Osteoblast (primary cell): ENCODE results near the gene ITFG2. TPM values are rescaled to one million over a fixed set of nuclear protein-coding genes. Genes with fewer than 3 reads are reported as not detected.
"Not testable (repeated sequence)": the region's sequence is repeated elsewhere in the genome, so short reads cannot be mapped to it uniquely, and the experiment has no call there.

Experiments used
- DNase-seq: peaks from one replicate; pipeline ENCODE4 v3.0.0; 2011; ENCODE audit warnings: low spot score, mixed read lengths; ENCODE audit not compliant: insufficient read length; ENCODE audit errors: missing footprints
- H2AFZ ChIP-seq: 2 replicates; pipeline ENCODE4 v1.6.0; 2011; ENCODE audit warnings: mild to moderate bottlenecking, low read length
- H3K27ac ChIP-seq: 2 replicates; pipeline ENCODE4 v1.5.1; 2011; ENCODE audit warnings: mild to moderate bottlenecking, low read depth, low read length, moderate library complexity
- H3K27me3 ChIP-seq: 2 replicates; pipeline ENCODE4 v1.6.0; 2012; ENCODE audit warnings: mild to moderate bottlenecking, control low read depth, inconsistent platforms, low read length, moderate library complexity; ENCODE audit not compliant: insufficient read depth
- H3K36me3 ChIP-seq: 2 replicates; pipeline ENCODE4 v1.5.1; 2011; ENCODE audit warnings: mild to moderate bottlenecking, low read length, control low read depth, moderate library complexity; ENCODE audit not compliant: insufficient read depth
- H3K4me1 ChIP-seq: 2 replicates; pipeline ENCODE4 v1.5.1; 2011; ENCODE audit warnings: mild to moderate bottlenecking, low read length, control low read depth, moderate library complexity; ENCODE audit not compliant: insufficient read depth
- H3K4me2 ChIP-seq: 2 replicates; pipeline ENCODE4 v1.6.0; 2011; ENCODE audit warnings: mild to moderate bottlenecking, low read length; ENCODE audit not compliant: insufficient read depth
- H3K4me3 ChIP-seq: fragments of 200-600 bp; sonication (generic); 3 replicates; pipeline ENCODE4 v1.5.1; 2012; ENCODE audit warnings: mild to moderate bottlenecking, low read length, inconsistent platforms; ENCODE audit not compliant: insufficient read depth
- H3K79me2 ChIP-seq: 2 replicates; pipeline ENCODE4 v1.6.0; 2012; ENCODE audit warnings: mild to moderate bottlenecking, low read length, control low read depth, inconsistent platforms; ENCODE audit not compliant: insufficient read depth
- H3K9me3 ChIP-seq: 2 replicates; pipeline ENCODE4 v1.5.1; 2011; ENCODE audit warnings: low read depth, low read length, control low read depth
- H4K20me1 ChIP-seq: 2 replicates; pipeline ENCODE4 v1.6.0; 2012; ENCODE audit warnings: mild to moderate bottlenecking, low read length, control low read depth; ENCODE audit not compliant: insufficient read depth
- CTCF ChIP-seq: IDR thresholded peaks from 2 replicates; pipeline ENCODE4 v1.5.1; 2011; ENCODE audit warnings: mild to moderate bottlenecking, low read depth, low read length, moderate library complexity; ENCODE audit errors: extremely low read depth
- total RNA-seq: library from RNA; depleted of rRNA; stranded (reverse); fragments of >200 nt; gene quantifications from 2 replicates; pipeline ENCODE4 v1.2.3, GENCODE V29; 2012

The ITFG2 gene
- total RNA-seq, 1 donor, result 20.6 TPM

GRCh38 chr12:2768224-2768961 lies 44.1 kb upstream of the ITFG2 start:
- H3K4me1 ChIP-seq, result no peaks in the 10 kb centered on the region
- H3K4me2 ChIP-seq, result no peak overlapping the region
- peaks cover 8% of the 10 kb centered on the region for H3K27me3 ChIP-seq

GRCh38 chr12:2769866-2770533 lies 42.5 kb upstream of the ITFG2 start:
- Histone ChIP-seq H3K4me3 (no peak overlapping the region), H3K79me2 (no peaks in the 10 kb centered on the region), H2AFZ (no peak overlapping the region), H3K4me2 (no peak overlapping the region), H3K9me3 (no peaks in the 10 kb centered on the region), H3K4me1 (no peaks in the 10 kb centered on the region), H3K27me3 (peaks cover 15% of the 10 kb centered on the region), H3K27ac (no peak overlapping the region), H4K20me1 (no peaks in the 10 kb centered on the region), H3K36me3 (no peaks in the 10 kb centered on the region)
- no peak for DNase-seq
- no peak for TF ChIP-seq CTCF

More at GRCh38 chr12:2768224-2768961, 44.1 kb upstream of the ITFG2 start:
- TF ChIP-seq CTCF, result no peak
- Histone ChIP-seq H2AFZ (no peak overlapping the region), H3K27ac (no peak overlapping the region), H4K20me1 (no peaks in the 10 kb centered on the region), H3K36me3 (no peaks in the 10 kb centered on the region), H3K9me3 (no peaks in the 10 kb centered on the region), H3K4me3 (no peak overlapping the region), H3K79me2 (no peaks in the 10 kb centered on the region)
- no peak for DNase-seq

- not testable (repeated sequence) for DNase-seq, H2AFZ ChIP-seq, H3K36me3 ChIP-seq, H3K79me2 ChIP-seq, H3K4me3 ChIP-seq, H3K27ac ChIP-seq, H4K20me1 ChIP-seq, H3K4me2 ChIP-seq, H3K9me3 ChIP-seq, H3K4me1 ChIP-seq
- peaks cover 20% of the 10 kb centered on the region for H3K27me3 ChIP-seq
These were observed 41.9 kb upstream of the ITFG2 start for GRCh38 chr12:2770544-2770943.

DNA sequence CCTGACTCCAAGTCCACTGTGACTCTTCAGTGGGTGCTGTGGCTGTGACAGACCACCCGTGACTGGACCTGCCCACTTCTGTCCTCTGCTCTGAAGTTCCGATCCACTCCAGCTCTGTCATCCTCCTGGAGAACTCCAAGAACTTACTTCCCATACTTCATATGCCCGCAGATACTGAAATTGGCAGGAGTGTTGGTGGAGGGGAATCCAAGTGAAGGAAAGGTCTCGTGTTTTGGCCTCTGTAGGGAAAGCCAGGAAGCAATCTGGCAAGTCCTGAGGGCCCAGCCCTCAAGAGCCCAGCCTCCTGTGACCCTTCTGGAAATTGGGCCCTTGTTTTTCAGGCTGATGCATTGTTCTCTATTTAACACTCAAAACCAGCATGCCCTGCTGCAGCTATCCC lies 40.1 kb upstream of the ITFG2 start:
- Histone ChIP-seq H3K79me2 (no peaks in the 10 kb centered on the region), H3K27ac (no peak overlapping the region), H4K20me1 (no peaks in the 10 kb centered on the region), H3K4me1 (no peaks in the 10 kb centered on the region), H2AFZ (no peak overlapping the region), H3K36me3 (no peaks in the 10 kb centered on the region), H3K4me2 (no peak overlapping the region), H3K27me3 (peaks cover 31% of the 10 kb centered on the region), H3K4me3 (no peak overlapping the region), H3K9me3 (no peaks in the 10 kb centered on the region)
- DNase-seq, result no peak
- TF ChIP-seq CTCF, result no peak
